GM10266 (cell line): ENCODE data around the gene KIF15.
A peak's percentile ranks its signal among the peaks of the same experiment; 100 is the strongest.

Experiments used
- DNase-seq: peaks from one replicate; pipeline ENCODE4 v3.0.0; 2012; ENCODE audit errors: extremely low spot score
- TF ChIP-seq, protein P1 (sequence below): IDR thresholded peaks from 2 replicates; pipeline ENCODE4 v1.5.1; 2012; ENCODE audit warnings: mild to moderate bottlenecking, low read depth; ENCODE audit not compliant: control insufficient read depth, insufficient read depth; ENCODE audit errors: missing control alignments

Gene KIF15, protein sequence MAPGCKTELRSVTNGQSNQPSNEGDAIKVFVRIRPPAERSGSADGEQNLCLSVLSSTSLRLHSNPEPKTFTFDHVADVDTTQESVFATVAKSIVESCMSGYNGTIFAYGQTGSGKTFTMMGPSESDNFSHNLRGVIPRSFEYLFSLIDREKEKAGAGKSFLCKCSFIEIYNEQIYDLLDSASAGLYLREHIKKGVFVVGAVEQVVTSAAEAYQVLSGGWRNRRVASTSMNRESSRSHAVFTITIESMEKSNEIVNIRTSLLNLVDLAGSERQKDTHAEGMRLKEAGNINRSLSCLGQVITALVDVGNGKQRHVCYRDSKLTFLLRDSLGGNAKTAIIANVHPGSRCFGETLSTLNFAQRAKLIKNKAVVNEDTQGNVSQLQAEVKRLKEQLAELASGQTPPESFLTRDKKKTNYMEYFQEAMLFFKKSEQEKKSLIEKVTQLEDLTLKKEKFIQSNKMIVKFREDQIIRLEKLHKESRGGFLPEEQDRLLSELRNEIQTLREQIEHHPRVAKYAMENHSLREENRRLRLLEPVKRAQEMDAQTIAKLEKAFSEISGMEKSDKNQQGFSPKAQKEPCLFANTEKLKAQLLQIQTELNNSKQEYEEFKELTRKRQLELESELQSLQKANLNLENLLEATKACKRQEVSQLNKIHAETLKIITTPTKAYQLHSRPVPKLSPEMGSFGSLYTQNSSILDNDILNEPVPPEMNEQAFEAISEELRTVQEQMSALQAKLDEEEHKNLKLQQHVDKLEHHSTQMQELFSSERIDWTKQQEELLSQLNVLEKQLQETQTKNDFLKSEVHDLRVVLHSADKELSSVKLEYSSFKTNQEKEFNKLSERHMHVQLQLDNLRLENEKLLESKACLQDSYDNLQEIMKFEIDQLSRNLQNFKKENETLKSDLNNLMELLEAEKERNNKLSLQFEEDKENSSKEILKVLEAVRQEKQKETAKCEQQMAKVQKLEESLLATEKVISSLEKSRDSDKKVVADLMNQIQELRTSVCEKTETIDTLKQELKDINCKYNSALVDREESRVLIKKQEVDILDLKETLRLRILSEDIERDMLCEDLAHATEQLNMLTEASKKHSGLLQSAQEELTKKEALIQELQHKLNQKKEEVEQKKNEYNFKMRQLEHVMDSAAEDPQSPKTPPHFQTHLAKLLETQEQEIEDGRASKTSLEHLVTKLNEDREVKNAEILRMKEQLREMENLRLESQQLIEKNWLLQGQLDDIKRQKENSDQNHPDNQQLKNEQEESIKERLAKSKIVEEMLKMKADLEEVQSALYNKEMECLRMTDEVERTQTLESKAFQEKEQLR (N-terminal part only)

DNA sequence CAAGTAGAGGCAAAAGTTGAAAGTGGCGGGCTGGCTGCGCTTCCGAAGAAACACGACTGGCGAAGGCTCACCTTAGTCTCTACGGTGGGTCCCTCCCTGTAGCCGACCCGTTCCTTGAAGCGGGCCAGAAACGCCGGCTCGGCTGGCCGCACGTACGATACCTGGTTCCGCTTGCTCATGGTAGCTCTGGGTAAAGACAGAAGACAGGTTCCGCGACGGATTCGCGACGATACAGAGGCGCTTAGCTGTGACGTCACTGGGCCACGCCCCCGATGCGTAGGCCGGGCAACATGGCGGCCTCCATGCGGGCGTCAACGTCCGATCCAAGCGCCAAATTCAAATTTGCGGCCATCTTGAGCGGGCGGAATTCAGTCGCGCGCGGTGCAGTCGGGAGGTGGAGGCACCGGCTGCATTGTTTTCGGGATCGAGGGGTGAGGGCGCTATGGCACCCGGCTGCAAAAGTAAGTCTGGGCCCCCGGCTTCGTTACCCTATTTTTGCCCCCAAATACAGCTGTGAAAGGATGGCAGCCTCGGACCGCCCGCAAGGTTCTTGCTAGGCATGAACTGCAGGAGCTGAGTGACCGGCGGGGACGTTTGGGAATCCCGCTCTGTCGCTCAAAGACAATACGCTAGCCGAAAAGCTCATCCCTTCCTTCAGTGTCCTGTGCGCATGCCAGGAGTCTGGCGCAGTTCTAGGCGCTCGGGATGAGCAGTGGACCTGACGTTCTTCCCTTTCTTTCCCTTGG, at the start of gene KIF15, which contains the start of gene KIAA1143:
KIF15 (plus strand) TSS at position 371 of the 746 bp plus-strand sequence; CDS start at position 443, 72 bp downstream.
KIAA1143 (minus strand) TSS at position 196 of the 746 bp plus-strand sequence; CDS start at position 179, 17 bp downstream.
- TF ChIP-seq, protein P1, sequence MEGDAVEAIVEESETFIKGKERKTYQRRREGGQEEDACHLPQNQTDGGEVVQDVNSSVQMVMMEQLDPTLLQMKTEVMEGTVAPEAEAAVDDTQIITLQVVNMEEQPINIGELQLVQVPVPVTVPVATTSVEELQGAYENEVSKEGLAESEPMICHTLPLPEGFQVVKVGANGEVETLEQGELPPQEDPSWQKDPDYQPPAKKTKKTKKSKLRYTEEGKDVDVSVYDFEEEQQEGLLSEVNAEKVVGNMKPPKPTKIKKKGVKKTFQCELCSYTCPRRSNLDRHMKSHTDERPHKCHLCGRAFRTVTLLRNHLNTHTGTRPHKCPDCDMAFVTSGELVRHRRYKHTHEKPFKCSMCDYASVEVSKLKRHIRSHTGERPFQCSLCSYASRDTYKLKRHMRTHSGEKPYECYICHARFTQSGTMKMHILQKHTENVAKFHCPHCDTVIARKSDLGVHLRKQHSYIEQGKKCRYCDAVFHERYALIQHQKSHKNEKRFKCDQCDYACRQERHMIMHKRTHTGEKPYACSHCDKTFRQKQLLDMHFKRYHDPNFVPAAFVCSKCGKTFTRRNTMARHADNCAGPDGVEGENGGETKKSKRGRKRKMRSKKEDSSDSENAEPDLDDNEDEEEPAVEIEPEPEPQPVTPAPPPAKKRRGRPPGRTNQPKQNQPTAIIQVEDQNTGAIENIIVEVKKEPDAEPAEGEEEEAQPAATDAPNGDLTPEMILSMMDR, result peak; percentile 9
- peak; percentile 90 for DNase-seq

DNA sequence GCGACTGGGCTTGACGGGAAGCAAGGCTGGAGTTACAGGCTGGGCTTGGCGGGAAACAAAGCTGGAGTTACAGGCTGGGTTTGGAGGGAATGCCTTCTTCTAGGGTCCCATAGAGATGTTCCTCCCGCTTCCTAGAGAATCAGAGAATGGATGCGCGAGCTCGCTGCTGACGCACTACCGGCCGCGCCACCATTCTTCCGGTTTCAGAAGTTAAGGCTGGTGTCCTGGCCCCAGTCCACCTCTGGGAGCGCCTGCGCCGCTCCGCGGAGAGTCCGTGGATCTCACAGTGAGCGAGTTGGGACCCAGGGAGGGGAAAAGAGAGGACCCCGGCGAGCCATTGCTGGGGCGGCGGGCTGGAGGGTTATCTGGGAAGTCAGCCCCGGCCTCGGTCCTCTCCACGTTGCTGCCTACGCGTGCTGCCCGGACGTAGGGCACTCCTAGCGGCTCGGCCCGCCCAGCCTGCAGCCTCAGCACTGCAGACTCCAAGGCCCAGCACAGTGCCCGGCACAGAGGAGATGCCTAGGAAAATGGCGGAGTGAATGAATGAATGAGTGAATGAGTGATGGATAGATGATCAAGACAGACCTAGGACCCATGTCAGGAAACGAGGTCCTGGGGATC, 49.0 kb upstream of the KIF15 start, which contains the start of gene ZNF502:
ZNF502 (plus strand) TSS at position 206 of the 621 bp plus-strand sequence. CDS start 7,602 bp downstream, outside the sequence.
- peak; percentile 38 for DNase-seq
- TF ChIP-seq, protein P1, result no peak

DNA sequence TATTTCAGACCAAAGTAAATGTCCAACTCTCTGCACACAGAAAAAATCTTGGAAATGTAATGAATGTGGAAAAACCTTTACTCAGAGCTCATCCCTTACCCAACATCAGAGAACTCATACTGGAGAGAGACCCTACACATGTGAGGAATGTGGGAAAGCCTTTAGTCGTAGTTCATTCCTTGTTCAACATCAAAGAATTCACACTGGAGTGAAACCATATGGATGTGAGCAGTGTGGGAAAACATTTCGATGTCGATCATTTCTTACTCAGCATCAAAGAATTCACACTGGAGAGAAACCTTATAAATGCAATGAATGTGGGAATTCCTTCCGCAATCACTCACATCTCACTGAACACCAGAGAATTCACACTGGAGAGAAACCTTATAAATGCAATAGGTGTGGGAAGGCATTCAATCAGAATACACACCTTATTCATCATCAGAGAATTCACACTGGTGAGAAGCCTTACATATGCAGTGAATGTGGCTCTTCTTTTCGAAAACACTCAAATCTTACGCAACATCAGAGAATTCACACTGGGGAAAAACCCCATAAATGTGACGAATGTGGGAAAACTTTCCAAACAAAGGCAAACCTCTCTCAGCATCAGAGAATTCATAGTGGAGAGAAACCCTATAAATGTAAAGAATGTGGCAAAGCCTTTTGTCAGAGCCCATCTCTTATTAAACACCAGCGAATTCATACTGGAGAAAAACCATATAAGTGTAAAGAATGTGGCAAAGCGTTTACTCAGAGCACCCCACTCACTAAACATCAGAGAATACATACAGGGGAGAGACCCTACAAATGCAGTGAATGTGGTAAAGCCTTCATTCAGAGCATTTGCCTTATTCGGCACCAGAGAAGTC, 40.1 kb upstream of the KIF15 start:
- TF ChIP-seq, protein P1, result no peak
- DNase-seq, result no peak

DNA sequence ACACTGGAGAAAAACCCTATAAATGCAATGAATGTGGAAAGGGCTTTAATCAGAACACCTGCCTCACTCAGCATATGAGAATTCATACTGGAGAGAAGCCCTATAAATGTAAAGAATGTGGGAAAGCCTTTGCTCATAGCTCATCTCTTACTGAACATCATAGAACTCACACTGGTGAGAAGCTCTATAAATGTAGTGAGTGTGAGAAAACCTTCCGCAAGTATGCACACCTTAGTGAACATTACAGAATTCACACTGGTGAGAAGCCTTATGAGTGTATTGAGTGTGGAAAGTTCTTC, 39.5 kb upstream of the KIF15 start:
- TF ChIP-seq, protein P1, result no peak
- DNase-seq, result no peak

DNA sequence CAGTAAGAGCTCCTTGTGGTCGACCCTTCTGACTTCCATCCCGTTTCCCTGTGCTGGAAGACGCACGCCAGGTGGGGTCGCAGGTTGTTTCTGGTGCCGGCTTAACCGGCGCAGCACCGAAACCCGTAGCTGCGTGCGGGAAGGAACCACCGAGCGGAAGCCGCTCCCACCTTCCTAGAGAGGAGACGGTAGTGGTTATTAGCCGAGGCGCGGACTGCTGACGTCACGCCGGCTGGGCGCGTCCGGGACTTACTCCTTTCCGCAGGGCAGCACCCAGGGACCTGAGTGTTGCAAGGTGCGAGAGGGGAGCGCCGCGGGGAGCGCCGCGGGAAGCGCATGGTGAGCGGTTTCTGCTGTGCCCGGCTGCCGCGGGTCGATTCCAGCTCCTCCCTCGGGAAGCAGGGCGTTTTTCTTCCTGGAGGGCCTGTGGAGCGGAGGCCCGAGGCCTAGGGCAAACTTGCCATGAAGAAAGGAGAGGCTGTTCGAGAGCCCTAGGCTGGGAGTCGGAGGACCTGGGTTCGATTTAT, 32.1 kb upstream of the KIF15 start, which contains the start of gene ZNF501:
ZNF501 (plus strand) TSS at position 252 of the 527 bp plus-strand sequence. CDS start 4,787 bp downstream, outside the sequence.
- TF ChIP-seq, protein P1, result no peak
- peak; percentile 76 for DNase-seq
